ENCODE data around the gene BRD4.

DNA sequence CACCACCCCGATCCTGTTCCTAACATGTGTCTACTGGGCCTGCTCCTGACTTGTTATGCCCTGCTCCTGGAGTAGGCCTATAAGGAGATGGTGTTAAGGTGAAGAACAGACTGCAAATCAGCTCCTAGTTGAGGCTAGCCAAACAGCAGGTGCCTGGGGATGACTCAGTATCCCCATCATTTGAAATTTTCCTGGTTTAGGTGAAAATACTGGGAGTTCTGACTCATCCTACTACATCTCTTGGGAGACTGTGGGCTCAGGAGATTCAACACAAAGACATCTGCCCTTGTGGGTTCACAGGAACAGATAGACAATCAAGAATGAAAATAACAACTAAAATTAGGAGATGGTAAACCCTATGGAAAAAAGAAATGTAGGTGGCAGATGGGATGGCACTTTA lies 41.2 kb downstream of the BRD4 start:
- no peak for TF ChIP-seq POLR2AphosphoS5 (IDR thresholded peaks at IDR 0.05; ENCODE audit: low read depth, low read length)
- TF ChIP-seq, protein P1, sequence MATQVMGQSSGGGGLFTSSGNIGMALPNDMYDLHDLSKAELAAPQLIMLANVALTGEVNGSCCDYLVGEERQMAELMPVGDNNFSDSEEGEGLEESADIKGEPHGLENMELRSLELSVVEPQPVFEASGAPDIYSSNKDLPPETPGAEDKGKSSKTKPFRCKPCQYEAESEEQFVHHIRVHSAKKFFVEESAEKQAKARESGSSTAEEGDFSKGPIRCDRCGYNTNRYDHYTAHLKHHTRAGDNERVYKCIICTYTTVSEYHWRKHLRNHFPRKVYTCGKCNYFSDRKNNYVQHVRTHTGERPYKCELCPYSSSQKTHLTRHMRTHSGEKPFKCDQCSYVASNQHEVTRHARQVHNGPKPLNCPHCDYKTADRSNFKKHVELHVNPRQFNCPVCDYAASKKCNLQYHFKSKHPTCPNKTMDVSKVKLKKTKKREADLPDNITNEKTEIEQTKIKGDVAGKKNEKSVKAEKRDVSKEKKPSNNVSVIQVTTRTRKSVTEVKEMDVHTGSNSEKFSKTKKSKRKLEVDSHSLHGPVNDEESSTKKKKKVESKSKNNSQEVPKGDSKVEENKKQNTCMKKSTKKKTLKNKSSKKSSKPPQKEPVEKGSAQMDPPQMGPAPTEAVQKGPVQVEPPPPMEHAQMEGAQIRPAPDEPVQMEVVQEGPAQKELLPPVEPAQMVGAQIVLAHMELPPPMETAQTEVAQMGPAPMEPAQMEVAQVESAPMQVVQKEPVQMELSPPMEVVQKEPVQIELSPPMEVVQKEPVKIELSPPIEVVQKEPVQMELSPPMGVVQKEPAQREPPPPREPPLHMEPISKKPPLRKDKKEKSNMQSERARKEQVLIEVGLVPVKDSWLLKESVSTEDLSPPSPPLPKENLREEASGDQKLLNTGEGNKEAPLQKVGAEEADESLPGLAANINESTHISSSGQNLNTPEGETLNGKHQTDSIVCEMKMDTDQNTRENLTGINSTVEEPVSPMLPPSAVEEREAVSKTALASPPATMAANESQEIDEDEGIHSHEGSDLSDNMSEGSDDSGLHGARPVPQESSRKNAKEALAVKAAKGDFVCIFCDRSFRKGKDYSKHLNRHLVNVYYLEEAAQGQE (IDR thresholded peaks at IDR 0.05; ENCODE audit: insufficient read depth in 1 of 2, low read depth in 2 of 2, low read length in 2 of 2) = no peak
